ENCODE data around the gene DHRS1.
"Not testable (repeated sequence)": the region's sequence is repeated elsewhere in the genome, so short reads cannot be mapped to it uniquely, and the experiment has no call there.

DHRS1 gene

GRCh38 chr14:24246765-24247212 is 52.8 kb downstream of the DHRS1 start:
- H3K27ac ChIP-seq = no peak overlapping the region
- H3K27me3 ChIP-seq = no peaks in the 10 kb centered on the region
- intact Hi-C loops (cut with DNase I; ENCODE audit: low total_unique reads) = loop anchor here (10.0 kb wide), 1 partner anchor 188 kb away; no protein-coding TSS in a partner anchor
- H3K4me3 ChIP-seq = no peak overlapping the region
- H3K9me3 ChIP-seq = no peaks in the 10 kb centered on the region
- TF ChIP-seq CTCF (IDR thresholded peaks at IDR 0.05) = no peak
- peak in 1 of 2 donors; percentile 15 for DNase-seq
- H3K4me1 ChIP-seq = peaks cover 0 to 11% (median 7%) of the 10 kb centered on the region in 4 donors
- peaks cover 0 to 4% (median 0%) of the 10 kb centered on the region in 3 donors for H3K36me3 ChIP-seq

GRCh38 chr14:24245350-24245749 is 54.2 kb downstream of the DHRS1 start:
- not testable (repeated sequence) for H3K27ac ChIP-seq, H3K4me3 ChIP-seq, H3K27me3 ChIP-seq, H3K9me3 ChIP-seq
- Histone ChIP-seq H3K36me3 (peaks cover 8 to 13% (median 8%) of the 10 kb centered on the region in 3 donors), H3K4me1 (peaks cover 0 to 26% (median 21%) of the 10 kb centered on the region in 4 donors)
- intact Hi-C loops (cut with DNase I; ENCODE audit: low total_unique reads) = loop anchor here (10.0 kb wide), 1 partner anchor 189 kb away; no protein-coding TSS in a partner anchor
- DNase-seq = peak in 1 of 2 donors; percentile 39

- Histone ChIP-seq H3K4me1 (peaks cover 0 to 43% (median 33%) of the 10 kb centered on the region in 4 donors), H3K27ac (peak overlapping the region; percentile 92 to 93), H3K27me3 (no peaks in the 10 kb centered on the region), H3K4me3 (peak overlapping the region; percentile 68 to 90), H3K36me3 (peaks cover 18 to 29% (median 27%) of the 10 kb centered on the region in 3 donors), H3K9me3 (no peaks in the 10 kb centered on the region)
- TF ChIP-seq CTCF (IDR thresholded peaks at IDR 0.05) = no peak
- DNase-seq = no peak
- intact Hi-C loops (cut with DNase I; ENCODE audit: low total_unique reads) = loop anchor here (5.0 to 10.0 kb wide), 3 partner anchors 54 to 191 kb away; partner anchors contain the start of genes DHRS1 and NOP9
Observed at GRCh38 chr14:24243336-24243836, 56.2 kb downstream of the DHRS1 start.

GRCh38 chr14:24241829-24242443 is 57.6 kb downstream of the DHRS1 start:
- Histone ChIP-seq H3K4me3 (peak overlapping the region; percentile 68 to 90), H3K4me1 (peaks cover 0 to 45% (median 33%) of the 10 kb centered on the region in 4 donors), H3K27ac (peak overlapping the region; percentile 92 to 93), H3K9me3 (no peaks in the 10 kb centered on the region), H3K36me3 (peaks cover 33 to 43% (median 42%) of the 10 kb centered on the region in 3 donors), H3K27me3 (no peaks in the 10 kb centered on the region)
- intact Hi-C loops (cut with DNase I; ENCODE audit: low total_unique reads) = loop anchor here (5.0 to 10.0 kb wide), 3 partner anchors 55 to 193 kb away; partner anchors contain the start of genes DHRS1 and NOP9
- TF ChIP-seq CTCF (IDR thresholded peaks at IDR 0.05) = peak; percentile 54 to 66
- peak; percentile 73 to 90 for DNase-seq

Measured in tibial artery (tissue), 4 donors.